GM12801 (cell line): ENCODE data around the gene KDM4C.

Experiments used
- CTCF ChIP-seq: IDR thresholded peaks from one replicate; pipeline ENCODE4 v1.5.1; 2011; ENCODE audit warnings: control low read depth; ENCODE audit not compliant: insufficient read length; ENCODE audit errors: extremely low read depth

Gene KDM4C

GRCh38 chr9:7056254-7056653, 298.5 kb downstream of the KDM4C start:
- TF ChIP-seq CTCF: no peak

- no peak for TF ChIP-seq CTCF
Observed at GRCh38 chr9:7058473-7058872, 300.7 kb downstream of the KDM4C start.

- TF ChIP-seq CTCF: no peak
Observed at GRCh38 chr9:7067169-7067568, 309.4 kb downstream of the KDM4C start.

- TF ChIP-seq CTCF: no peak
Observed at GRCh38 chr9:7071916-7072315, 314.1 kb downstream of the KDM4C start.

- TF ChIP-seq CTCF: no peak
Observed at GRCh38 chr9:7073706-7074105, 315.9 kb downstream of the KDM4C start.

- no peak for TF ChIP-seq CTCF
Observed at GRCh38 chr9:7075154-7075553, 317.4 kb downstream of the KDM4C start.

GRCh38 chr9:7079051-7079450, 321.3 kb downstream of the KDM4C start:
- no peak for TF ChIP-seq CTCF

GRCh38 chr9:7081065-7081600, 323.4 kb downstream of the KDM4C start:
- no peak for TF ChIP-seq CTCF
